HepG2 (cell line): ENCODE results near the gene FRMD8. TPM values are rescaled to one million over a fixed set of nuclear protein-coding genes. Genes with fewer than 3 reads are reported as not detected.

ENCODE experiments used
- CREB3 ChIP-seq: sonication (generic); formaldehyde crosslinking; IDR thresholded peaks from 2 replicates; pipeline ENCODE4 v1.5.0; 2020; ENCODE audit warnings: missing genetic modification reagents
- CREBL2 ChIP-seq: sonication (generic); formaldehyde crosslinking; IDR thresholded peaks from 2 replicates; pipeline ENCODE4 v1.8.1; 2023; ENCODE audit warnings: missing genetic modification reagents, mild to moderate bottlenecking, borderline replicate concordance
- EZH2 ChIP-seq: conservative IDR thresholded peaks from 2 replicates; pipeline ENCODE4 v1.6.1; 2012; ENCODE audit warnings: mild to moderate bottlenecking, low read depth, low read length, moderate library complexity
- HHEX ChIP-seq: IDR thresholded peaks from 2 replicates; pipeline ENCODE4 v1.6.1; 2016; ENCODE audit warnings: control low read depth
- JARID2 ChIP-seq: sonication (generic); formaldehyde crosslinking; IDR thresholded peaks from 2 replicates; pipeline ENCODE4 v1.8.1; 2023; ENCODE audit warnings: missing genetic modification reagents, inconsistent platforms; ENCODE audit not compliant: insufficient replicate concordance
- MIXL1 ChIP-seq: IDR thresholded peaks from 2 replicates; pipeline ENCODE4 v1.6.1; 2016
- RNF219 ChIP-seq: sonication (generic); formaldehyde crosslinking; IDR thresholded peaks from 2 replicates; pipeline ENCODE4 v1.5.0; 2020; ENCODE audit warnings: mild to moderate bottlenecking, missing genetic modification reagents
- SSRP1 ChIP-seq: IDR thresholded peaks from 2 replicates; pipeline ENCODE4 v1.6.1; 2016; ENCODE audit warnings: control low read depth
- ZBTB40 ChIP-seq, 2 experiments: fragments of 450-650 bp in 1 of 2; sonication (generic) in 1 of 2; formaldehyde crosslinking in 1 of 2; IDR thresholded peaks; 2 replicates each; pipeline versions ENCODE4 v1.6.1 to v1.8.0; 2016 to 2022; ENCODE audit warnings: antibody characterized with exemption in 1 of 2, mild to moderate bottlenecking in 1 of 2, missing genetic modification reagents in 1 of 2
- ZMAT5 ChIP-seq: sonication (generic); formaldehyde crosslinking; IDR thresholded peaks from 2 replicates; pipeline ENCODE4 v1.5.0; 2020; ENCODE audit warnings: mild to moderate bottlenecking, low read depth, missing genetic modification reagents, borderline replicate concordance
- ZMYM2 ChIP-seq: sonication (generic); formaldehyde crosslinking; IDR thresholded peaks from 2 replicates; pipeline ENCODE4 v1.8.0; 2022; ENCODE audit warnings: mild to moderate bottlenecking, missing genetic modification reagents
- ZNF138 ChIP-seq: sonication (generic); formaldehyde crosslinking; IDR thresholded peaks from 2 replicates; pipeline ENCODE4 v1.5.0; 2020; ENCODE audit warnings: mild to moderate bottlenecking, low read depth, missing genetic modification reagents
- ZNF235 ChIP-seq: sonication (generic); formaldehyde crosslinking; IDR thresholded peaks from 2 replicates; pipeline ENCODE4 v1.8.1; 2023; ENCODE audit warnings: mild to moderate bottlenecking, missing genetic modification reagents, borderline replicate concordance
- ZNF326 ChIP-seq: sonication (generic); formaldehyde crosslinking; IDR thresholded peaks from 2 replicates; pipeline ENCODE4 v1.4.0; 2020; ENCODE audit warnings: missing genetic modification reagents, borderline replicate concordance
- ZNF7 ChIP-seq: IDR thresholded peaks from 2 replicates; pipeline ENCODE4 v1.6.1; 2016; ENCODE audit warnings: missing biosample characterization, missing genetic modification reagents
- ZSCAN9 ChIP-seq: IDR thresholded peaks from 2 replicates; pipeline ENCODE4 v1.6.1; 2016; ENCODE audit warnings: borderline replicate concordance
- polyA plus RNA-seq, 8 experiments: library from polyadenylated mRNA; depleted of rRNA in 3 of 8; stranded (reverse) in 7 of 8; unstranded in 1 of 8; fragments of >200 nt; fragmentation: Illumina TruSeq in 4 of 8; extraction: Trizol in 4 of 8; gene quantifications; 2 replicates each; pipeline versions ENCODE4 v1.2.1 to v1.2.3, GENCODE V29; 2011 to 2016; ENCODE audit warnings: low read depth in 4 of 8, missing spikeins in 1 of 8, mixed read lengths in 1 of 8; ENCODE audit not compliant: insufficient read depth in 1 of 8
- total RNA-seq, 5 experiments: library from RNA; depleted of rRNA; stranded (reverse); fragments of >200 nt; fragmentation: Illumina TruSeq; extraction: Trizol; gene quantifications; 2 replicates each; pipeline ENCODE4 v1.2.3, GENCODE V29; 2016; ENCODE audit warnings: low read depth in 1 of 5

The FRMD8 gene
- total and polyA plus RNA-seq, 2 of the 13 experiments (the other 11 are each of a cell fraction or from before 2014, with no cell fraction given): 5.8 to 20.6 TPM

GRCh38 chr11:65415499-65416340 is 29.3 kb downstream of the FRMD8 start (continued):
- TF ChIP-seq ZNF7 (CRISPR knock-in tag) (no peak), ZNF235 (CRISPR knock-in tag) (no peak), CREB3 (CRISPR knock-in tag) (no peak), CREBL2 (CRISPR knock-in tag) (no peak), ZSCAN9 (CRISPR knock-in tag) (no peak), ZMYM2 (no peak), RNF219 (CRISPR knock-in tag) (no peak), JARID2 (CRISPR knock-in tag) (no peak), ZBTB40 (IDR thresholded peaks at IDR 0.05) (no peak), ZBTB40 (CRISPR knock-in tag; IDR thresholded peaks at IDR 0.05) (0 out of 2 replicates have a peak, but pooled peaks have one; percentile 13), EZH2 (no peak), HHEX (no peak), MIXL1 (CRISPR knock-in tag) (no peak), ZMAT5 (no peak), SSRP1 (CRISPR knock-in tag) (no peak), ZNF326 (CRISPR knock-in tag) (no peak), ZNF138 (CRISPR knock-in tag) (no peak)
